GM12878 (cell line): ENCODE data around the gene RPL37. TPM values are rescaled to one million over a fixed set of nuclear protein-coding genes. Genes with fewer than 3 reads are reported as not detected.

Experiments
- ATAC-seq: fragments of 200-7000 bp; cut with Tn5 transposase; 3 replicates; pipeline ENCODE4 v1.9.1; 2020; ENCODE audit warnings: mild to moderate bottlenecking, moderate library complexity
- BruUV-seq: library from RNA; stranded (reverse); fragments of 400-500 nt; replicated peaks from 2 replicates; lab custom pipeline; 2021; lab: Mats Ljungman, UMichigan
- CTCF ChIA-PET: fragments of 300-600 bp; sonication (Branson Sonifier 250); formaldehyde crosslinking; extraction: SDS; loops from one replicate; lab custom pipeline; 2021; ENCODE audit warnings: inconsistent platforms; lab: Yijun Ruan, JAX
- POLR2A ChIA-PET: fragments of 350-600 bp; formaldehyde crosslinking; extraction: SDS; loops from one replicate; lab custom pipeline; 2021; ENCODE audit warnings: inconsistent platforms; lab: Charles Lee
- RAD21 ChIA-PET: fragments of 300-600 bp; sonication (Branson Sonifier 250); formaldehyde crosslinking; loops from one replicate; lab custom pipeline; 2023; ENCODE audit warnings: antibody characterized with exemption; ENCODE audit not compliant: unreplicated experiment; lab: Charles Lee
- SMC1A ChIA-PET: fragments of 300-600 bp; sonication (Branson Sonifier 250); formaldehyde crosslinking; loops from one replicate; lab custom pipeline; 2023; ENCODE audit not compliant: unreplicated experiment, uncharacterized antibody; lab: Charles Lee
- DNase-seq: peaks from one replicate; pipeline ENCODE4 v3.0.0-alpha.2; 2011; ENCODE audit warnings: low read depth, low spot score
- FAIRE-seq: peaks from 3 replicates; lab custom pipeline; 2011; peaks lifted over from hg19 to GRCh38; lab: Jason Lieb, UNC
- H2AFZ ChIP-seq: 2 replicates; pipeline ENCODE4 v1.6.0; 2011; ENCODE audit warnings: low read depth, low read length, control low read depth; ENCODE audit not compliant: control insufficient read depth
- H3K27ac ChIP-seq: 2 replicates; pipeline ENCODE4 v1.5.1; 2011; ENCODE audit warnings: control low read depth; ENCODE audit not compliant: control insufficient read depth, insufficient read depth
- H3K27me3 ChIP-seq, 2 experiments: replicated peaks in 1 of 2; 2 replicates each; pipeline versions ENCODE4 v1.6.0 to v1.6.1; 2011; ENCODE audit warnings: low read length in 1 of 2; ENCODE audit not compliant: control insufficient read depth in 2 of 2, insufficient read depth in 2 of 2
- H3K36me3 ChIP-seq, 2 experiments: 2 replicates each; pipeline ENCODE4 v1.5.1; 2011; ENCODE audit warnings: low read length in 1 of 2; ENCODE audit not compliant: control insufficient read depth in 2 of 2, insufficient read depth in 2 of 2
- H3K4me1 ChIP-seq: 2 replicates; pipeline ENCODE4 v1.6.1; 2011; ENCODE audit warnings: mild to moderate bottlenecking, low read length, moderate library complexity, mixed read lengths; ENCODE audit not compliant: control insufficient read depth, insufficient read depth
- H3K4me2 ChIP-seq: 2 replicates; pipeline ENCODE4 v1.6.0; 2011; ENCODE audit warnings: control low read depth; ENCODE audit not compliant: control insufficient read depth, insufficient read depth
- H3K4me3 ChIP-seq: fragments of 200-600 bp; sonication (generic); 2 replicates; pipeline ENCODE4 v1.5.1; 2016
- H3K79me2 ChIP-seq: 2 replicates; pipeline ENCODE4 v1.6.0; 2011; ENCODE audit warnings: low read length; ENCODE audit not compliant: control insufficient read depth, insufficient read depth
- H3K9ac ChIP-seq: 2 replicates; pipeline ENCODE4 v1.8.0; 2011; ENCODE audit warnings: low read length, control low read depth, mixed read lengths; ENCODE audit not compliant: control insufficient read depth, insufficient read depth
- H3K9me3 ChIP-seq: replicated peaks from 3 replicates; pipeline ENCODE4 v1.5.1; 2011; ENCODE audit warnings: mild to moderate bottlenecking, low read length; ENCODE audit not compliant: control insufficient read depth, insufficient read depth
- H4K20me1 ChIP-seq: 2 replicates; pipeline ENCODE4 v1.6.0; 2011; ENCODE audit not compliant: control insufficient read depth, insufficient read depth
- CBFB ChIP-seq: IDR thresholded peaks from 2 replicates; pipeline ENCODE4 v1.6.1; 2016; ENCODE audit warnings: antibody characterized with exemption, low read depth
- CBX3 ChIP-seq: fragments of 200-600 bp; sonication (generic); IDR thresholded peaks from 2 replicates; pipeline ENCODE4 v1.6.1; 2016; ENCODE audit warnings: low read depth, borderline replicate concordance
- CHD2 ChIP-seq: IDR thresholded peaks from 2 replicates; pipeline ENCODE4 v1.6.1; 2011; ENCODE audit warnings: low read depth, low read length, improper control_type of control experiment, borderline replicate concordance
- NFXL1 ChIP-seq: fragments of 450-650 bp; IDR thresholded peaks from 2 replicates; pipeline ENCODE4 v1.6.1; 2017; ENCODE audit warnings: antibody characterized with exemption, mild to moderate bottlenecking, borderline replicate concordance
- POLR2A ChIP-seq: IDR thresholded peaks from 2 replicates; pipeline ENCODE4 v1.6.1; 2011; ENCODE audit warnings: low read depth, mild to moderate bottlenecking, low read length
- POU2F2 ChIP-seq: IDR thresholded peaks from 3 replicates; pipeline ENCODE4 v1.6.1; 2011; ENCODE audit warnings: low read depth, mild to moderate bottlenecking, low read length, borderline replicate concordance
- SMAD5 ChIP-seq: IDR thresholded peaks from 2 replicates; pipeline ENCODE4 v1.6.1; 2016; ENCODE audit warnings: antibody characterized with exemption, low read depth
- ZBED1 ChIP-seq: IDR thresholded peaks from 2 replicates; pipeline ENCODE4 v1.6.1; 2016; ENCODE audit warnings: borderline replicate concordance
- ZNF384 ChIP-seq: IDR thresholded peaks from 2 replicates; pipeline ENCODE4 v1.6.1; 2012; ENCODE audit warnings: low read depth, mild to moderate bottlenecking, low read length, improper control_type of control experiment, borderline replicate concordance
- WGBS: methylation state at CpG from one replicate; pipeline ENCODE4 v1.1.6; 2016; ENCODE audit warnings: low lambda C conversion rate; ENCODE audit not compliant: insufficient replicate concordance, insufficient coverage; ENCODE audit errors: missing lambda C conversion rate; 5-methylcytosine and 5-hydroxymethylcytosine counted together
- in situ Hi-C: fragments of 300-500 bp; cut with MboI; formaldehyde crosslinking; loops from 9 replicates; pipeline ENCODE4 v1.14.3; 2018; ENCODE audit warnings: mixed read lengths
- intact Hi-C: fragments of 100-400 bp; cut with micrococcal nuclease; formaldehyde crosslinking; loops from one replicate; pipeline ENCODE4 v1.14.2; 2022; ENCODE audit not compliant: unreplicated experiment
- polyA plus RNA-seq, 11 experiments: library from polyadenylated mRNA; depleted of rRNA in 4 of 11; unstranded in 6 of 11; stranded (reverse) in 5 of 11; fragments of >200 nt; fragmentation: Nextera tagmentation in 4 of 11; fragmentation: Illumina TruSeq in 1 of 11; extraction: Ambion mirVana in 4 of 11; extraction: Trizol in 1 of 11; gene quantifications; 1 replicate in 1 of 11; 2 replicates in 10 of 11; pipeline versions ENCODE4 v1.2.1 to v1.2.3, GENCODE V29; 2011 to 2016; ENCODE audit warnings: inconsistent platforms in 2 of 11, missing spikeins in 2 of 11, low read depth in 1 of 11
- total RNA-seq, 4 experiments: library from RNA; depleted of rRNA in 3 of 4; stranded (reverse); fragments of >200 nt in 3 of 4; fragmentation: Illumina TruSeq in 1 of 4; extraction: Trizol in 1 of 4; gene quantifications; 2 replicates each; pipeline versions ENCODE4 v1.2.1 to v1.2.3, GENCODE V29; 2013 to 2021
- TF ChIP-seq, protein P1 (sequence below): IDR thresholded peaks from 2 replicates; pipeline ENCODE4 v1.6.1; 2012; ENCODE audit warnings: low read depth, low read length, improper control_type of control experiment
- TF ChIP-seq, protein P2 (sequence below): IDR thresholded peaks from 2 replicates; pipeline ENCODE4 v1.6.1; 2011; ENCODE audit warnings: mild to moderate bottlenecking, low read depth, low read length, moderate library complexity; ENCODE audit not compliant: insufficient replicate concordance
- TF ChIP-seq, protein P3 (sequence below): fragments of 450-650 bp; formaldehyde crosslinking; IDR thresholded peaks from 2 replicates; pipeline ENCODE4 v1.4.0; 2020; ENCODE audit warnings: mild to moderate bottlenecking, moderate library complexity
- TF ChIP-seq, protein P4 (sequence below): IDR thresholded peaks from 2 replicates; pipeline ENCODE4 v1.6.1; 2012; ENCODE audit warnings: low read length, inconsistent platforms
- TF ChIP-seq, protein P5 (sequence below): fragments of 450-650 bp; IDR thresholded peaks from 2 replicates; pipeline ENCODE4 v1.6.1; 2016; ENCODE audit warnings: mild to moderate bottlenecking

Gene RPL37
- total and polyA plus RNA-seq, 10 of the 15 experiments (the other 5 are each of a cell fraction or from before 2014, with no cell fraction given): 1,697 to 6,216 (median 3,013) TPM

DNA sequence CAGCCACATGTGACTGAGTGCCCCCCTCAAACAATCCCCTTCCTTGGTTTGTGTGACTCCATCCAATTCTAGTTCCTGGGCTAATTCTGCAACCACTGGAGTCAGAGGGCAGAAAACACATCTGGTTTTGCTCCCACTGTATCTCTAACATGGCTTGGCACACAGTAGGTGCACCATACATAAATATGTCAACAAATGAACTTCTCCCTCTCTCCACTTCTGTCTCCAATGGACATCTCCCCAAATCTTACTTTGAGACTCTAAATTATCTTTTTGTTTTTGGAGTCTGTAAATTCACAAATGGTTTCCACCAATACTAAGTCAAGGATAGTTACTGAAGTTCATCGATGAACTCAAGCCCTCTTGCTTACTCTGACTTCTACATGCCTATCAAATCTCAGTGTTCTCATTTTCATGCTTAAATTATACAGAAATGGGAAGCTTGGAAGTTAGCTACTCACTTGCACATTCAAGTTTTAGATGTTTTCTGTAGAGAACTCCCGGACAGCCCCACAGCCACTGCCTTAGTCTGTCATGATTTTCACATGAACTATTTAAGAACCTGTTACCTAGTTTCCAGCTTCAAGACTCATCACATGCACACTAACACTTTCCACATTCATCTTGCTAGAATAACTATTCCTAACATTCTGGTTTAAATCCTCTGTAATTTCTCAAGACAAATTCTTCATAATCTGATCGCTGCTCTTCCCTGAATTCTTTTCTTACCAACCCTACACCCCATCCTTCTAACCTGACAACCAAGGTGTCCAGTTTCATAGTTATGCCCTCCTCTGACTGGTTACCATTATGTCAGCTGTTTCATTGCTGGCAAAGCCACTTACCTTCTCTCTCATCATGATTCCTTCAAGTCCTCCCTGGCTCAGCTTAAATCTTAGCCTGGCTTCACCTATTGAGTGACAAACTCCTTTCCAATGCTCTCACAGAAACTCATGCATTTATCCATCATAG is 6.0 kb downstream of the RPL37 start:
- Histone ChIP-seq H3K36me3 (peaks cover 13 to 61% of the 10 kb centered on the region in 2 experiments), H4K20me1 (no peaks in the 10 kb centered on the region; the same call in 1 of the 2 replicates), H3K27ac (no peak overlapping the region), H3K9me3 (no peaks in the 10 kb centered on the region), H2AFZ (no peak overlapping the region), H3K4me1 (peaks cover 11% of the 10 kb centered on the region), H3K27me3 (no peaks in the 10 kb centered on the region), H3K9ac (no peak overlapping the region), H3K4me2 (no peak overlapping the region), H3K4me3 (no peak overlapping the region), H3K79me2 (peaks cover 41% of the 10 kb centered on the region)
- SMC1A ChIA-PET: interaction anchor here (0.9 to 1.0 kb wide), 2 partner anchors 21 to 27 kb away, joined by 3 to 5 read pairs; no protein-coding TSS in a partner anchor
- ATAC-seq: no peak
- no TSS peak for BruUV-seq
- DNase-seq: no peak
- no peak for FAIRE-seq
- WGBS: 100% methylated on average over 3 of the region's 3 CpGs
- intact Hi-C loops (no loop called here), in situ Hi-C loops (no loop called here)
- CTCF ChIA-PET: no interaction called here
- RAD21 ChIA-PET: no interaction called here
- POLR2A ChIA-PET: interaction anchor here (0.6 kb wide), 2 partner anchors 74 to 291 kb away, joined by 3 to 6 read pairs; no protein-coding TSS in a partner anchor
- TF ChIP-seq, protein P1, sequence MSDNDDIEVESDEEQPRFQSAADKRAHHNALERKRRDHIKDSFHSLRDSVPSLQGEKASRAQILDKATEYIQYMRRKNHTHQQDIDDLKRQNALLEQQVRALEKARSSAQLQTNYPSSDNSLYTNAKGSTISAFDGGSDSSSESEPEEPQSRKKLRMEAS: no peak
- TF ChIP-seq SMAD5: peak; percentile 22; the same call in 1 of the 2 replicates
- TF ChIP-seq CHD2: no peak
- 0 out of 3 replicates have a peak, but pooled peaks have one; percentile 4 for TF ChIP-seq POU2F2
- TF ChIP-seq CBFB: 0 out of 2 replicates have a peak, but pooled peaks have one; percentile 10
- TF ChIP-seq, protein P2, sequence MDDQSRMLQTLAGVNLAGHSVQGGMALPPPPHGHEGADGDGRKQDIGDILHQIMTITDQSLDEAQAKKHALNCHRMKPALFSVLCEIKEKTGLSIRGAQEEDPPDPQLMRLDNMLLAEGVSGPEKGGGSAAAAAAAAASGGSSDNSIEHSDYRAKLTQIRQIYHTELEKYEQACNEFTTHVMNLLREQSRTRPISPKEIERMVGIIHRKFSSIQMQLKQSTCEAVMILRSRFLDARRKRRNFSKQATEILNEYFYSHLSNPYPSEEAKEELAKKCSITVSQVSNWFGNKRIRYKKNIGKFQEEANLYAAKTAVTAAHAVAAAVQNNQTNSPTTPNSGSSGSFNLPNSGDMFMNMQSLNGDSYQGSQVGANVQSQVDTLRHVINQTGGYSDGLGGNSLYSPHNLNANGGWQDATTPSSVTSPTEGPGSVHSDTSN: no peak
- peak; percentile 66 for TF ChIP-seq POLR2A
- TF ChIP-seq, protein P3, sequence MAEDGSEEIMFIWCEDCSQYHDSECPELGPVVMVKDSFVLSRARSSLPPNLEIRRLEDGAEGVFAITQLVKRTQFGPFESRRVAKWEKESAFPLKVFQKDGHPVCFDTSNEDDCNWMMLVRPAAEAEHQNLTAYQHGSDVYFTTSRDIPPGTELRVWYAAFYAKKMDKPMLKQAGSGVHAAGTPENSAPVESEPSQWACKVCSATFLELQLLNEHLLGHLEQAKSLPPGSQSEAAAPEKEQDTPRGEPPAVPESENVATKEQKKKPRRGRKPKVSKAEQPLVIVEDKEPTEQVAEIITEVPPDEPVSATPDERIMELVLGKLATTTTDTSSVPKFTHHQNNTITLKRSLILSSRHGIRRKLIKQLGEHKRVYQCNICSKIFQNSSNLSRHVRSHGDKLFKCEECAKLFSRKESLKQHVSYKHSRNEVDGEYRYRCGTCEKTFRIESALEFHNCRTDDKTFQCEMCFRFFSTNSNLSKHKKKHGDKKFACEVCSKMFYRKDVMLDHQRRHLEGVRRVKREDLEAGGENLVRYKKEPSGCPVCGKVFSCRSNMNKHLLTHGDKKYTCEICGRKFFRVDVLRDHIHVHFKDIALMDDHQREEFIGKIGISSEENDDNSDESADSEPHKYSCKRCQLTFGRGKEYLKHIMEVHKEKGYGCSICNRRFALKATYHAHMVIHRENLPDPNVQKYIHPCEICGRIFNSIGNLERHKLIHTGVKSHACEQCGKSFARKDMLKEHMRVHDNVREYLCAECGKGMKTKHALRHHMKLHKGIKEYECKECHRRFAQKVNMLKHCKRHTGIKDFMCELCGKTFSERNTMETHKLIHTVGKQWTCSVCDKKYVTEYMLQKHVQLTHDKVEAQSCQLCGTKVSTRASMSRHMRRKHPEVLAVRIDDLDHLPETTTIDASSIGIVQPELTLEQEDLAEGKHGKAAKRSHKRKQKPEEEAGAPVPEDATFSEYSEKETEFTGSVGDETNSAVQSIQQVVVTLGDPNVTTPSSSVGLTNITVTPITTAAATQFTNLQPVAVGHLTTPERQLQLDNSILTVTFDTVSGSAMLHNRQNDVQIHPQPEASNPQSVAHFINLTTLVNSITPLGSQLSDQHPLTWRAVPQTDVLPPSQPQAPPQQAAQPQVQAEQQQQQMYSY (CRISPR knock-in tag): no peak
- no peak for TF ChIP-seq CBX3
- TF ChIP-seq, protein P4, sequence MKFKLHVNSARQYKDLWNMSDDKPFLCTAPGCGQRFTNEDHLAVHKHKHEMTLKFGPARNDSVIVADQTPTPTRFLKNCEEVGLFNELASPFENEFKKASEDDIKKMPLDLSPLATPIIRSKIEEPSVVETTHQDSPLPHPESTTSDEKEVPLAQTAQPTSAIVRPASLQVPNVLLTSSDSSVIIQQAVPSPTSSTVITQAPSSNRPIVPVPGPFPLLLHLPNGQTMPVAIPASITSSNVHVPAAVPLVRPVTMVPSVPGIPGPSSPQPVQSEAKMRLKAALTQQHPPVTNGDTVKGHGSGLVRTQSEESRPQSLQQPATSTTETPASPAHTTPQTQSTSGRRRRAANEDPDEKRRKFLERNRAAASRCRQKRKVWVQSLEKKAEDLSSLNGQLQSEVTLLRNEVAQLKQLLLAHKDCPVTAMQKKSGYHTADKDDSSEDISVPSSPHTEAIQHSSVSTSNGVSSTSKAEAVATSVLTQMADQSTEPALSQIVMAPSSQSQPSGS: no peak
- TF ChIP-seq NFXL1: no peak
- TF ChIP-seq ZNF384: no peak
- TF ChIP-seq, protein P5, sequence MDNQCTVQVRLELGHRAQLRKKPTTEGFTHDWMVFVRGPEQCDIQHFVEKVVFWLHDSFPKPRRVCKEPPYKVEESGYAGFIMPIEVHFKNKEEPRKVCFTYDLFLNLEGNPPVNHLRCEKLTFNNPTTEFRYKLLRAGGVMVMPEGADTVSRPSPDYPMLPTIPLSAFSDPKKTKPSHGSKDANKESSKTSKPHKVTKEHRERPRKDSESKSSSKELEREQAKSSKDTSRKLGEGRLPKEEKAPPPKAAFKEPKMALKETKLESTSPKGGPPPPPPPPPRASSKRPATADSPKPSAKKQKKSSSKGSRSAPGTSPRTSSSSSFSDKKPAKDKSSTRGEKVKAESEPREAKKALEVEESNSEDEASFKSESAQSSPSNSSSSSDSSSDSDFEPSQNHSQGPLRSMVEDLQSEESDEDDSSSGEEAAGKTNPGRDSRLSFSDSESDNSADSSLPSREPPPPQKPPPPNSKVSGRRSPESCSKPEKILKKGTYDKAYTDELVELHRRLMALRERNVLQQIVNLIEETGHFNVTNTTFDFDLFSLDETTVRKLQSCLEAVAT: no peak
- TF ChIP-seq ZBED1: peak; percentile 20; the same call in 1 of the 2 replicates
